ENCODE results near the gene TOMM70.

GRCh38 chr3:100333051-100333450 is 67.8 kb downstream of the TOMM70 start:
- TF ChIP-seq CTCF (conservative IDR thresholded peaks at IDR 0.05; ENCODE audit: low read depth, low read length) = no peak
- no peak for TF ChIP-seq MAZ (IDR thresholded peaks at IDR 0.05; ENCODE audit: borderline replicate concordance, low read depth, low read length)
- TF ChIP-seq RFX5 (IDR thresholded peaks at IDR 0.05; ENCODE audit: low read depth, low read length) = no peak
- no peak for TF ChIP-seq RCOR1 (IDR thresholded peaks at IDR 0.05; ENCODE audit: insufficient replicate concordance, low read length)
- no peak for TF ChIP-seq POLR2A (IDR thresholded peaks at IDR 0.05; ENCODE audit: low read depth, low read length)
- TF ChIP-seq FOS (IDR thresholded peaks at IDR 0.05; ENCODE audit: low read depth, low read length) = no peak
- TF ChIP-seq USF2 (IDR thresholded peaks at IDR 0.05; ENCODE audit: low read depth, low read length) = no peak
- no peak for TF ChIP-seq RAD21 (IDR thresholded peaks at IDR 0.05; ENCODE audit: low read length)
- TF ChIP-seq ELK1 (IDR thresholded peaks at IDR 0.05; ENCODE audit: borderline replicate concordance, low read depth, low read length) = no peak

Data from IMR-90 (cell line).